Gastrocnemius medialis (tissue), 4 donors: ENCODE data around the gene MIPOL1. TPM values are rescaled to one million over a fixed set of nuclear protein-coding genes. Genes with fewer than 3 reads are reported as not detected.
"Not testable (repeated sequence)": the region's sequence is repeated elsewhere in the genome, so short reads cannot be mapped to it uniquely, and the experiment has no call there.

Experiments
- ATAC-seq, 2 donors: fragments of 150-250 bp; one replicate each; pipeline ENCODE4 v1.9.1; 2016
- DNase-seq, 2 donors: peaks; one replicate each; pipeline ENCODE4 v3.0.0-alpha.2; 2019
- H3K27ac ChIP-seq, 4 donors: fragments of 200-600 bp; sonication (generic); 1 replicate in 1 of 4; 2 replicates in 3 of 4; pipeline ENCODE4 v1.5.1; 2016 to 2018; ENCODE audit warnings: mild to moderate bottlenecking in 2 of 4, moderate library complexity in 1 of 4
- H3K27me3 ChIP-seq, 3 donors: fragments of 200-600 bp; sonication (generic) in 2 of 3; 1 replicate in 1 of 3; 2 replicates in 2 of 3; pipeline versions ENCODE4 v1.5.1 to v1.6.0; 2016 to 2019; ENCODE audit warnings: mild to moderate bottlenecking in 1 of 3, moderate library complexity in 1 of 3
- H3K36me3 ChIP-seq, 2 donors: fragments of 200-600 bp; sonication (generic) in 1 of 2; one replicate each; pipeline ENCODE4 v1.5.1; 2017 to 2018
- H3K4me1 ChIP-seq, 2 donors: fragments of 200-600 bp; sonication (generic) in 1 of 2; one replicate each; pipeline ENCODE4 v1.5.1; 2016 to 2017; ENCODE audit warnings: mild to moderate bottlenecking in 2 of 2
- H3K4me3 ChIP-seq, 4 donors: fragments of 200-600 bp; sonication (generic) in 3 of 4; 1 replicate in 1 of 4; 2 replicates in 3 of 4; pipeline ENCODE4 v1.5.1; 2016 to 2019; ENCODE audit warnings: mild to moderate bottlenecking in 2 of 4
- H3K9me3 ChIP-seq, 3 donors: fragments of 200-600 bp; sonication (generic) in 2 of 3; 1 replicate in 1 of 3; 2 replicates in 2 of 3; pipeline ENCODE4 v1.5.1; 2016 to 2019
- CTCF ChIP-seq, 5 experiments: fragments of 450-650 bp in 3 of 5; fragments of 200-600 bp in 2 of 5; sonication (generic) in 2 of 5; IDR thresholded peaks in 4 of 5; conservative IDR thresholded peaks in 1 of 5; 1 replicate in 4 of 5; 2 replicates in 1 of 5; pipeline ENCODE4 v1.5.1; 2016 to 2019; ENCODE audit warnings: antibody characterized with exemption in 5 of 5, mild to moderate bottlenecking in 3 of 5, moderate library complexity in 3 of 5
- POLR2A ChIP-seq, 2 donors: fragments of 450-650 bp; IDR thresholded peaks; one replicate each; pipeline ENCODE4 v1.6.1; 2017; ENCODE audit warnings: antibody characterized with exemption in 2 of 2, mild to moderate bottlenecking in 2 of 2, moderate library complexity in 2 of 2
- in situ Hi-C, 4 donors: fragments of 200-750 bp; cut with MboI; loops; one replicate each; pipeline versions ENCODE4 v1.15.0 to v1.8.0; 2017; ENCODE audit warnings: low sequenced_read_pairs in 4 of 4
- intact Hi-C: fragments of 100-400 bp; cut with DNase I; formaldehyde crosslinking; loops from one replicate; pipeline ENCODE4 v1.15.1; 2023; ENCODE audit warnings: low total_unique reads
- total RNA-seq, 4 donors: library from RNA; depleted of rRNA; stranded (reverse); fragments of >200 nt; gene quantifications; one replicate each; pipeline versions ENCODE4 v1.1.0 to v1.2.3, GENCODE V29; 2016

Gene MIPOL1
- total RNA-seq, 4 donors from 2014 or later: 3.1 to 13.7 (median 4.1) TPM

GRCh38 chr14:37201724-37202123, 4.0 kb downstream of the MIPOL1 start:
- intact Hi-C loops (no loop called here), in situ Hi-C loops (no loop called here)
- H3K36me3 ChIP-seq: no peaks in the 10 kb centered on the region
- H3K27ac ChIP-seq: no peak overlapping the region
- H3K27me3 ChIP-seq: no peaks in the 10 kb centered on the region
- ATAC-seq (no peak), DNase-seq (no peak)
- peaks cover 8 to 10% of the 10 kb centered on the region in 2 donors for H3K4me1 ChIP-seq
- no peak overlapping the region for H3K4me3 ChIP-seq
- no peak for TF ChIP-seq CTCF (IDR thresholded peaks at IDR 0.05 in 4 of 5, conservative IDR thresholded peaks at IDR 0.05 in 1 of 5)
- no peaks in the 10 kb centered on the region for H3K9me3 ChIP-seq

- in situ Hi-C loops: no loop called here
- intact Hi-C loops: no loop called here
- Histone ChIP-seq H3K27me3 (no peaks in the 10 kb centered on the region), H3K36me3 (no peaks in the 10 kb centered on the region), H3K4me1 (peaks cover 8 to 10% of the 10 kb centered on the region in 2 donors), H3K9me3 (no peaks in the 10 kb centered on the region), H3K4me3 (no peak overlapping the region), H3K27ac (no peak overlapping the region)
- ATAC-seq (no peak), DNase-seq (no peak)
- no peak for TF ChIP-seq CTCF (IDR thresholded peaks at IDR 0.05 in 4 of 5, conservative IDR thresholded peaks at IDR 0.05 in 1 of 5)
- TF ChIP-seq POLR2A (IDR thresholded peaks at IDR 0.05): no peak
Observed at GRCh38 chr14:37202265-37202664, 4.5 kb downstream of the MIPOL1 start.

- no peak overlapping the region for H3K27ac ChIP-seq
- no peaks in the 10 kb centered on the region for H3K27me3 ChIP-seq
- H3K36me3 ChIP-seq: no peaks in the 10 kb centered on the region
- ATAC-seq (no peak), DNase-seq (no peak)
- in situ Hi-C loops (no loop called here), intact Hi-C loops (no loop called here)
- H3K4me1 ChIP-seq: peaks cover 8 to 10% of the 10 kb centered on the region in 2 donors
- no peak overlapping the region for H3K4me3 ChIP-seq
- TF ChIP-seq CTCF (IDR thresholded peaks at IDR 0.05 in 4 of 5, conservative IDR thresholded peaks at IDR 0.05 in 1 of 5) (no peak), POLR2A (IDR thresholded peaks at IDR 0.05) (no peak)
- no peaks in the 10 kb centered on the region for H3K9me3 ChIP-seq
Observed at GRCh38 chr14:37202812-37203211, 5.1 kb downstream of the MIPOL1 start.

- in situ Hi-C loops (no loop called here), intact Hi-C loops (no loop called here)
- Histone ChIP-seq H3K27me3 (no peaks in the 10 kb centered on the region), H3K4me3 (no peak overlapping the region), H3K27ac (no peak overlapping the region), H3K4me1 (peaks cover 6 to 7% of the 10 kb centered on the region in 2 donors), H3K36me3 (no peaks in the 10 kb centered on the region), H3K9me3 (no peaks in the 10 kb centered on the region)
- no peak for DNase-seq
- TF ChIP-seq POLR2A (IDR thresholded peaks at IDR 0.05) (no peak), CTCF (IDR thresholded peaks at IDR 0.05 in 4 of 5, conservative IDR thresholded peaks at IDR 0.05 in 1 of 5) (no peak)
- ATAC-seq: no peak
Observed at GRCh38 chr14:37203423-37203822, 5.7 kb downstream of the MIPOL1 start.

- H3K27ac ChIP-seq, H3K4me3 ChIP-seq, ATAC-seq, H3K36me3 ChIP-seq, in situ Hi-C loops, DNase-seq, H3K27me3 ChIP-seq, intact Hi-C loops, H3K9me3 ChIP-seq, H3K4me1 ChIP-seq: not testable (repeated sequence)
Observed at GRCh38 chr14:37205623-37206605, 8.2 kb downstream of the MIPOL1 start.

- H3K9me3 ChIP-seq, H3K27ac ChIP-seq, in situ Hi-C loops, H3K4me3 ChIP-seq, ATAC-seq, intact Hi-C loops, H3K36me3 ChIP-seq, H3K4me1 ChIP-seq, DNase-seq, H3K27me3 ChIP-seq: not testable (repeated sequence)
Observed at GRCh38 chr14:37209617-37210016, 11.9 kb downstream of the MIPOL1 start.
